Astrocyte (in vitro differentiated cells and primary cell): ENCODE measurements around the gene AKAP13.

Source experiments
- EZH2 ChIP-seq: IDR thresholded peaks from 2 replicates; pipeline ENCODE4 v1.6.1; 2012; ENCODE audit warnings: mild to moderate bottlenecking, low read length, inconsistent platforms; ENCODE audit not compliant: insufficient read depth
- TF ChIP-seq, protein P1 (sequence below): IDR thresholded peaks from 2 replicates; pipeline ENCODE4 v1.5.1; 2011; ENCODE audit warnings: low read depth, mild to moderate bottlenecking, inconsistent platforms, low read length, moderate library complexity; ENCODE audit not compliant: insufficient read depth

DNA sequence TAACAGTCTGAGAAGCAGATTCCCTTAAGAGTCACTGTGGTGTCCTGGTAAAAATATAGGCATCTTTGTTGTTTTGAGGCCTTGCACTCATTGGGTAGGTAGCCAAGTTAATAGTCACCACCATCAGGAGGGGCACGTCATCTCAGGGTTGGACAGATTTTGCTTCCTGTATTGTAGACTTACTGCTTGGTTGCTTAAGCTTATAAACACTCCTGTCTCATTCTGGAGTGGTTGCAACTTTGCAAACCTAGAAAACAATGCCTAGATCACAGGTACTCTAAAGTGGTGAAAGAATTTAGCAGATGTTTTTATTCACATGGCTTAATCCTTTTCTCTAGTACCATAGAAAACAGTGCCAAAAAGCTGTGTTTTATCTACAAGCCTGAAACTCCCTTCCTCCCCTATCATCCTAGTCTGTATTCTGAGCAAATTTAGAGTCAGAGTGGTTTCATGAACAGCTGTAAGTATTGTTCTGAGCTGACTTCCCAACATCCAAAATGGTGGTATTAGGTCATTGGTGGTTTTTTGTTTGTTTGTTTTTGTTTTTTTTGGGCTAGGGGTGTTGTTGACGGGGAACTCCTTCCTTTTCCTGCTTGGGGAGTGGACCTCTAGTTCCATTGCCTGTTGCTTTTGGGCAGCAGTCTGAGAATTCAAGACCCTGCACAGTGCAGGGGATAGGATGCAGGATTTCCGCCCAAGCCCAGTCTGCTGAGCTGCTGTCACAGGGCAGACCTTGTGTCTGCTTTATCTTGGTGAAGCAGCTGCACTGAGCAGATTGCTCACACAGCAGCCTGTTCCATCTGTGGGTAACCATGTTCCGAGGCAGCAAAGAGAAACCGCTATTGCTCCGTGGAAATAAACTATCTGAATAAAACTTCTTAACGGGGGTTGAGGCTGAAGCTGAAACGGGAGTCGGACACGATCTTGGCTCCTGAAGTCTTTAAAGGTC is 202.0 kb downstream of the AKAP13 start:
- TF ChIP-seq, protein P1, sequence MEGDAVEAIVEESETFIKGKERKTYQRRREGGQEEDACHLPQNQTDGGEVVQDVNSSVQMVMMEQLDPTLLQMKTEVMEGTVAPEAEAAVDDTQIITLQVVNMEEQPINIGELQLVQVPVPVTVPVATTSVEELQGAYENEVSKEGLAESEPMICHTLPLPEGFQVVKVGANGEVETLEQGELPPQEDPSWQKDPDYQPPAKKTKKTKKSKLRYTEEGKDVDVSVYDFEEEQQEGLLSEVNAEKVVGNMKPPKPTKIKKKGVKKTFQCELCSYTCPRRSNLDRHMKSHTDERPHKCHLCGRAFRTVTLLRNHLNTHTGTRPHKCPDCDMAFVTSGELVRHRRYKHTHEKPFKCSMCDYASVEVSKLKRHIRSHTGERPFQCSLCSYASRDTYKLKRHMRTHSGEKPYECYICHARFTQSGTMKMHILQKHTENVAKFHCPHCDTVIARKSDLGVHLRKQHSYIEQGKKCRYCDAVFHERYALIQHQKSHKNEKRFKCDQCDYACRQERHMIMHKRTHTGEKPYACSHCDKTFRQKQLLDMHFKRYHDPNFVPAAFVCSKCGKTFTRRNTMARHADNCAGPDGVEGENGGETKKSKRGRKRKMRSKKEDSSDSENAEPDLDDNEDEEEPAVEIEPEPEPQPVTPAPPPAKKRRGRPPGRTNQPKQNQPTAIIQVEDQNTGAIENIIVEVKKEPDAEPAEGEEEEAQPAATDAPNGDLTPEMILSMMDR = no peak
- TF ChIP-seq EZH2 = no peak
